Stimulated activated CD8-positive, alpha-beta memory T cell treated with anti-CD3 and anti-CD28 coated beads, Interleukin-15, amount 100 ng/mL, for 24 hours (primary cell): ENCODE data around the gene ZNF428.

Experiments
- DNase-seq: peaks from one replicate; pipeline ENCODE4 v3.0.0-alpha.2; 2020; ENCODE audit warnings: low read depth

Gene ZNF428

DNA sequence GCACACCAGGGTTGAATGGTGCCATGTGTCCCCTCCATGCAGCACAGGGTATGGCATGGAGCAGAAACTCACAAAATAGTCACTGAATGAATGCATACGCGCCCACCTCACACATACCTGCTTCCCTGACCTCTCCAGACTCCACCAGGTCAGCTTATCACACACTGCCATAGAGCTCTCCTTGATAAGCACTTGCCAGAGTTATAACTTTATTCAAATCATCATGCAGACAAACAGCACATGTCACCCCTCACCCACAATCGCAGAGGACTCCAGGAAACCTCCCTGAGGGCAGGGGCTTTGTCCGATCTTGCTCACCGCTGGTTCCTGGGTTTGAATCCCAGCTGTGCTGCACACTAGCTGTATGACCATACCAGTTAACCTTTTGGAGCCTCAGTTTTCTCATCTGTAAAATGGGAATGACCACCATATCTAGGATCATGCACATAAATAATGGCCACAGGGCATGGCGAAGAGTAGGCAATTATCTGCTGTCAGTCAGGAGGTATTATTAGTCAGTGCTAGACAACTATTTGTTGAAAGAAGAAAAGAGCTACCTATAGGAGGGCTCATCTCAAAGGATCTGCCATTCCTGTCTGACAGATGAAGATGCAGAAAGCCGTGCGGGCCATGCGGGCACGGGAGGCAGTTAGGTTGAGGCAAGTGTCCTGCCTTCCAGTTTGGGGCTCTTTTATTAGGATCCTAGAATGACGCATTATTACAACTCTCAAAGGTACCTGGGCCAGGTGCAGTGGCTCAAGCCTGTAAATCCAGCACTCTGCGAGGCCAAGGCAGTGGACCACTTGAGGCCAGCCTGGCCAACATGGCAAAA, 58.1 kb downstream of the ZNF428 start:
- no peak for DNase-seq

DNA sequence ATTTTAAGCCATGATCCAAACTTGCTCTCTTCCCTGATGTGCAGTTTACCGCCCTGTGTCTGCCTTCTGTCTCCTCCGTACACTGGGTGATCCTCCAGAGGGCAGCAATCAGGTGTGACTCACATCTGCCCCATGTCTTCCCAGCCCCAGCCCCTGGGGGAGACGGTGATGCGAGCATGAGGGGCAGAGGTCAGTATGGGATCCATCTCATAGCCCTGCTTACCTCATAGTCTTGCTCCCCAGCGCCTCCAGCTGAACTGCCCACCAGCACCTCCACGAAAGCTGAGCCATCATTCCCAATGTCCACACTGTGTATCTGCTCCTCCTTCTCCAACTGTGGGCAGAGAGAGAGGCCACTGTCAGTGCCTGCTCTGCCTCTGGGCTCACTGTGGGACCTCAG, 58.7 kb downstream of the ZNF428 start:
- no peak for DNase-seq
